EL (cell line): ENCODE data around the gene HEXIM1.

ENCODE experiments used
- DNase-seq: peaks from one replicate; pipeline ENCODE4 v3.0.0-alpha.2; 2016

HEXIM1 gene, protein sequence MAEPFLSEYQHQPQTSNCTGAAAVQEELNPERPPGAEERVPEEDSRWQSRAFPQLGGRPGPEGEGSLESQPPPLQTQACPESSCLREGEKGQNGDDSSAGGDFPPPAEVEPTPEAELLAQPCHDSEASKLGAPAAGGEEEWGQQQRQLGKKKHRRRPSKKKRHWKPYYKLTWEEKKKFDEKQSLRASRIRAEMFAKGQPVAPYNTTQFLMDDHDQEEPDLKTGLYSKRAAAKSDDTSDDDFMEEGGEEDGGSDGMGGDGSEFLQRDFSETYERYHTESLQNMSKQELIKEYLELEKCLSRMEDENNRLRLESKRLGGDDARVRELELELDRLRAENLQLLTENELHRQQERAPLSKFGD

DNA sequence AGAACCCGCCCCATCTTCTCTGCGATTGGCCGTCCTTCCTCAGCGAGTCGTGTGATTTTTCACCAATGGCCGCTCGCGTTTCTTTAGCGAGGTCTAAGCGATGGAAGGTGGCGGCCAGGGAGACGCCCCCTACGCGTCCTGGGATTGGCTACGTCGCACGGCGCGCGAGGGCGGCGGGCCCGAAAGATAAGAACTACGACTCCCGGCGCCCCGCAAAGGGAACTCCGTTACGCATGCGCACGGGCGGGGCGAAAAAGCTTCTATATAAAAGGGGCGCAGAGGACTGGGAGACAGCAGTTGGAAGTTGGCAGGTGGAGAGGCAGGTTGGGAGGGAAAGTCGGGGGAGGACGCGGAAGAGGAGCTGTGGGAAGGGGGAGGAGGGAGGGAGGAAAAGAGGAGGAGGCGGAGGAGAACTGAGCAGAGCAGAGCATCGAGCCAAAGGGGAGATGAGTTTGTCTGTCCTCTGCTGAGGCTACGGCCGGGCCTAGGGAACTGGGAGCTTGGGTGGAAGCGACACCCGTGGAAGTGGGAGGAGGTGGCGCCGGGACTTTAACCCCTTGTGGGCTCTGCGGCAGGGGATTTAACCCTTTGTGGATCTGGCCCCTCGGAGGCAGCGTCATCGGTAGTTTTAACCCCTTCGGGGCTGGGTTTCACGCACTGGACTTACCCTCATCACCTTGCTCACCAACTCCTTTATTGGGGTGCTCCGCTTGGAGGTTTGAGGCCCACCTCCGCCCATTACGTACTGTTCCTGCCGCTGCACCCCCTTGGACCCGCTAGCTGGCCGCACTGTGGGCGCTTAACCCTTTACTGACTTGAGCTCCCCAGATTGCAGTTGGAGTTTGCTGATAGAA, at the start of gene HEXIM1:
TSS of gene HEXIM1 (plus strand) at position 293 of the 854 bp plus-strand sequence. CDS start 716 bp downstream, outside the sequence.
- peak; percentile 100 for DNase-seq

DNA sequence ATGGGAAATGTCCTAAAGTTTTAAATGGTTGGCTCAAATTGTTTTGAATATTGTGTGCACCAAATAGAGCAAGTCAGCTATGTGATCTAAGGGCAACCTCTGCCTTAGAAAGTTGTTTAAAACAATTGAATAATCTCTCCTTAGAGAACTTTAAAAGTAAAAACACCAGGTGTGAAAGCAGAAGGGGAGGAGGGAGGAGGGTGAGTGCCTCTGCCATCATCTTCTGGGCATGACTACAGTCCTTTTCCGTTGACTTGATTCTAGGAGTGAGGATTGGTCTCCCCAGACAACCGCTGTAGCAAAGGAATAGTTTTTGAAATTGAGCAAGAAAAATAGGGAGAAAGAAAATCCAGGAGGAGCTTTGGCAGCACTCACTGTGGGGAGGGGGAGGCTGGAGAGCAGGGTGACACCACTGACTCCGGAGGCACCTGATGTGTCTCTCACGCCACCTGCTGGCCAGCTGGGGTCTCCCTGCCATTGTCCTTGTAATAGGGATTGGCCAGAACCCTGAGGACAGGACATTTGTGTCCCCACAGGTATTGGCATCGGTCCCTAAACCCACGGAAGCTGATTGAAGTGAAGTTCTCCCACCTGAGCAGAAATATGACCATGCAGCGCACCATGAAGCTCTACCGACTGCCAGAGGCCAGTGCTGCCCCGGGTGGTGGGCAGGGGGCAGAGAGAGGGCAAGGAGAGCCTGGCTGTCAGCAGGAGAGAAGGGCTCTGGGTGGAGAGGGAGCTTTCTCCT, 49.2 kb upstream of the HEXIM1 start:
- peak; percentile 68 for DNase-seq

DNA sequence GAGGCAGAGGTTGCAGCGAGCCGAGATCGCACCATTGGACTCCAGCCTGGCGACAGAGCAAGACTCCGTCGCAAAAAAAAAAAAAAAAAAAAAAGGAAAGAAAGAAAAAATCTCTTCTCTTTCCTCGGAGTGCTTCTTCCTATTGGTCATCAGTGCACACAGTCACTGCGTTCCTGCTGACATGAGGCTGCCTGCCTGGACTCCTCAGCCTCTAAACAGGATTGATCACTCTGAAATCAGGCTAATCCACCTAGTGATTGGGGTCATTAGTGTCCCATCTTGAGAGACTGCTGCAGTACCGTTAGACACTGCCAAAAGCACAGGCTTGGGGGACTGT, 46.8 kb upstream of the HEXIM1 start:
- DNase-seq = no peak

DNA sequence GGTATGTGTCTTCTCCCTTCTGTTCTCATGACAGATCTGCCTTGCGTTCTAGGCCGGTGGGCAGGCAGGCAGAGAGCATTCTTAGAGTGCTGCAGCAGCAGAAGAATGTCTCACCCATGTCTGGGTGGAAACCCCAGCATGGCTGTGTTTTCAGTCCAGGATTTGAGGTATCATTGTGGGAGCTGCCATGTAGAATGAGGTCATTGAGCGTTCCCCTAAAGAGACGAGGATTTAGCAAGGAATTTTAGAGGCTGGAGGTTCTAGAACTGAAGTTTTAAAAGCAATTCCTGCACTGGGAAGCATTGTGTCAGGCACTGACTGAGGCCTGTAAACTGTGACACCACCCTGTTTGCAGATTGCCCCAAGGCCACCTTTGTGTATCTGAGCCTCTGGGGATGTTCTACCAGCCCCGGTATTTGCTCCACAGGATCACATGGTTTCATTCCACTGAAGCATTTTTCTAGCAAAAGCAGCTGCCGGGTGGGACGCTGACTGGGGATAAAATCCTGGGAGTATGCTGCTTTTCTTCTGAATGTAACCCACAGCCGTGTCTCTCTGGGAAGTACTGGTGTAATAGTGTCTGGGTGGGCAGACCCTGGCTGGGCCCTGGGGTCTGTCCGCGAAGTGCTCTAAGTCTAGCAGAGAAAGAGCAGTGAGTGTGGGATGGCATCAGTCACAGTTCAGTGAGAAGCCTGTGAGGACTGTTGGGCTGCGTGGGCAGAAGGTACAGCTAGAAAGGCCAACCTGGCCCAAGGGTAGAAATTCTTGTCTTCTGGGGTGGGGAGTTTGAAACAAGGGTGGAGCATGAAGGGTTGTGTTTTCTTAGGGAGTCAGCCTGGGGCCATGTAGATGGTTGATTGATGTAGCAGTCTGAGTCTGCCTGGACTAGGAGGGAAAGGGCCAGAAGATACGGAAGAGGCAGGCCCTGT, 46.1 kb upstream of the HEXIM1 start:
- DNase-seq = no peak

DNA sequence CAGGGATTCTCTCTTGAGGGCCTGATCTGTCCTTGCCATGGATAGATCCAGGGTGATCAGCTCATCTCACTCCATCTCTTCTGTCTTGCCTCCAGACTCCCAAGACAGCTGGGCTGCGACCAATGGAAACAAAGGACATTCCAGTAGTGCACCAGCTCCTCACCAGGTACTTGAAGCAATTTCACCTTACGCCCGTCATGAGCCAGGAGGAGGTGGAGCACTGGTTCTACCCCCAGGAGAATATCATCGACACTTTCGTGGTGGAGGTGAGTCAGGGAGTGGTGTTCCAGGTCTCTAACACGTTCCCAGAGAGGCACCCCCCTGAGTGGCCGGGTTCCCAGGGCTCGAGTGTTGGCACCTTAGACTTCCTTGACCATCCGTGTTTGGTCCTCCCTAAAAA, 45.4 kb upstream of the HEXIM1 start:
- no peak for DNase-seq

DNA sequence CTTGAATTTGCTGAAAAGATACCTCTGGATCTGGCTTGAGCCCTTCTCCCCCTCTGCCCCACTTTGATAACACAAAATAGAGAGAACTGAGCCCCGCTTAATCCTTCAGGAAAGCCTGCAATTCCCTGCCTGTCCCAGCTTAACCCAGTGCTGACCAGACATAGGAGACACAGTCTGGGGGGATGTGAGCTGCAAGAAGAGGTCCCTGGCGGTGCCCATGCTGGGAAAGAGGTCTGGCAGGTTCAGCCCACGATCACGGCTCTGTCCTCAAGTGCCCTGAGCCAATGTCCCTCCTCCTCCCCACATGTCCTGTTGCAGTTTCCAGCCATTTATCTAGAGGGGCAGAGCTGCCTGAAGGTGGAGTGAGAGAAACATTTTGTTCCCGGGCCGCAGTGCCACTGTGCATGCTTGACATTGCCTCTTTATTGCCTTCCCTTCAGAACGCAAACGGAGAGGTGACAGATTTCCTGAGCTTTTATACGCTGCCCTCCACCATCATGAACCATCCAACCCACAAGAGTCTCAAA, 44.9 kb upstream of the HEXIM1 start:
- no peak for DNase-seq

DNA sequence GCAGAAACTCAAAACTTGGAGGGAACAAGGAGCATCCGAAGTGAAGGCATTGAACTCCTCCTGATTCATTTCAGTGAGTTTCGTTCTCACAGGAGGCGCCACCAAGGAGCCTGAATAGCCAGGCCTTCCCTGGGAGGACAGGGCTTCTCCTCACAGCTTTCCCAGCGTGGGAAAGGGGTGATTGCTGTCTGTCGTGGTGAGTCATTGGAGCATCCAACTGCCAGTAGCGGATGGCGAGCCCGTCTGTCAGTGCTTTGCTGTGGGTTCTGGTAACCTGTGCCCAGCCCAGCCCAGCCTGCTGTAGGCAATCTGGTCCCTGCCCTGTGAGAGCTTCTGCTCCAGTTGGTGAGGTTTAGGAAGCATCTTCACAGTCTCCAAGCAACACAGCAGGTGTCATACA, 44.2 kb upstream of the HEXIM1 start:
- no peak for DNase-seq

DNA sequence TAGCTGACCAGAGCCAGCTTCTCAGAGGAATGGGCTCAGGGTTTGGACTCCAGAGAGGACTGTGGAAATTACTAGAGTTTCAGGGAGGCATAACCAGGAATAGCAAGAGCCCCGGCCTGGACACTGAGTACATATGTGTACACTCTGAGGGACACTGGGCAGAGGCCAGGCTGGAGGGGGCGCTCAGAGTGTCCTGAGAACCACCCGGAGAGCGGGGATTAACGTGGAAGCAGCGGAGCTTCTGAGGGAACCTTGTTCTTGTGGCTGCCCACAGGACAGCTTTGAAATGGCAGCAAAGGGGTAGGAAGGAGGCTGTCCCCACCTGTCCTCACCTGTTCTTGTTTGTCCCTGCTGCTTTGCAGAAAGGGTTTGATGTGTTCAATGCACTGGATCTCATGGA, 43.8 kb upstream of the HEXIM1 start:
- no peak for DNase-seq

DNA sequence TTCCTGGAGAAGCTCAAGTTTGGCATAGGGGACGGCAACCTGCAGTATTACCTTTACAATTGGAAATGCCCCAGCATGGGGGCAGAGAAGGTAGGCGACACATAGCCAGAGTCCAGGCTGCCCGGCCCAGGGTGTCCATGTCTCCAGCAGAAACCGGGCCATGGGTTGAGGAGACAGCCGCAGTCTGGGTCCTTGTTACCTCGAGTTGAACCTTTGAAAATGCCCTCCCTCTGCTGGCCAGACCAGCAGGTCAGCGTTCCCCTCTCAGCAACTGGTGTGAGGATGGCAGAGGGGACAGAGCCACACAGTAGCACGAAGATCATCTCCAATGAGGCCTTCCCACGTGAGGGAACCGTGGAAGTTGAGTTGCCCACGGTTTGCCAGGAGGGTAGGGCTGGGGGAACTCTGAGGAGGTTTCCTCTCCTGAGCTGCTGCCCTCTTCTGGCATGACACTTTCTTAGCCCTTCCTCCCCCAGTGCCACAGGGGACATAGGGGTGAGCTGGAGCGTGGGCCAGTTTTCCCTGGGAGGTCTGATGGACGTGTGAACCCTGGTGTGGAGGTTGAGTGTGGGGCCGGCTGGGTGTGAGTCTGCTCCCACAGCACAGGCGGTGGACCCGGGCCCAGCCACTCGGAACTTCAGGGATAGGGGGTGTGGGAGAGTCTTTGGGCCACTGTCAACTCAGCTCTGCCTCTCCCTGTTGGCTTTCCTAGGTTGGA, 43.2 kb upstream of the HEXIM1 start:
- DNase-seq = no peak

DNA sequence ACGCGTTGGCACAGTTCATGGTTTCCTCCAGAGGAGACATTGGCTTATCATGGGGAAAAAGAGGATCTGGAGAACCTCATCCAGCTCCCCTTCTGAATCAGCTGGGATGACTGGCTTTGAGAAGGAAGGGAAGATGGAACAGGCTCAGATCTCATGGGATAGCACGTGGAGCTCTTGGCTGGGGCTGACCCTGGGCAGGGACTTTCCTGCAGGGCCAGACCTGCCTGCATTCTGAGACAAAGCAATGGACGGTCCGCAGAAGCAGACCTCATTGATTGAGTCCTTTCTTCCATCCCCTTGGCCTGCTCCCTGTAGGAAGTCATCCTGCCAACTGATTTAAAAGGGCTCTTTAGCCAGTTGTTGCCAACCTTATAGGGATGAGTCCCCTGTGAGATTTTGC, 42.2 kb upstream of the HEXIM1 start:
- DNase-seq = no peak

DNA sequence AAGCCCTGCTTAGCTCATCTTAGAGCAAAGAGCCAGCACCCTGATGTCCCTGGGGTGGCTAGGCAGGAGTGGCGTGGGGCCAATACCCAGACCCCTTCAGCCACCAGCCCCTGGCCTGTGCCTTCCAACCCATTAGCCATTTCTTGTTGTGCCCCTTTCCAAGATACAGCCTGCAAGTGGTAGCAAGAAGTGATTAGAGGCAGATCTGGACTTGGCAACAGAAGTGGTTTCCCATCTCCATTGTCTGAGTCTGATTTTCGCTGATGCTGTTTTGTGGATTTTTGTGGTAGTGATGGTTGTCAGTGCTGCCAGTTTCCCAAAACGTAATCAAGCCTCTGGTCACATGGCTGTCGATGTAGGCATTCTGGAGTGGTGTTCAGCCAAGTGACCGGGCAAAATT, 41.7 kb upstream of the HEXIM1 start:
- no peak for DNase-seq

DNA sequence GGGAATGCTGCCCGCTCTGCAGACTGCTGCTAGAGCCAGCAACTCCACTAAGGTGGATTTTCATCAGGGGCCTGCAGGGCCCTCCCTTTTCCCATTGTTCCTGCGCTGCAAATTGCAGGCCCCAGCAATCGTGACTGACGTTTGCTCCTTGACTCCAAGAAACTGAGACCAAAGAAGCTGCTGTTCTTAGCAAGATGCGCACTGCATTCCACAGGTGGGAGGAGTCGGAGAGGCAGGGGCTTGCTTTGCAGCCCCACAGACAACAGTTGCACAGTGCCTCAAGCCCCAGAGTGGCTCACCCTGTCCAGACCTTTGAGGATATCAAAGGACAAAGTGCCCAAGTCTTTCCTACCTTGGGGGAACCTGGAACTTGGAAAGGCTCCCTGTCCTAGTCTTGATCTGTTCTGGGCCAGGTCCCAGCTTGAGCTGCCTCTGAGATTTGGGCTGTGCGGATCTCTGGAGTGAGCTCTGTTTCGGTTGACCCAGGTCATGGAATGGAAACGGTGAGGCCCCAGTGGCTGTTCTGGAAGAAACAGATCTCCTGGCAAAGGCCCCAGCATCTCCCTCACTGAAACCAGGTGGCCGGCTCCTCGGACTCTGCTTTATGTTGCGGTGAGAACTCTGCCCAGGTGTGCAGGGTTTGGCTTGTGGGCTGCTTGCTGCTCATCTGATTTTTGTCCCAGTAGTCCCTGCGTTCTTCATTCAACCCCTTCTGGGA, 40.8 kb upstream of the HEXIM1 start:
- no peak for DNase-seq

DNA sequence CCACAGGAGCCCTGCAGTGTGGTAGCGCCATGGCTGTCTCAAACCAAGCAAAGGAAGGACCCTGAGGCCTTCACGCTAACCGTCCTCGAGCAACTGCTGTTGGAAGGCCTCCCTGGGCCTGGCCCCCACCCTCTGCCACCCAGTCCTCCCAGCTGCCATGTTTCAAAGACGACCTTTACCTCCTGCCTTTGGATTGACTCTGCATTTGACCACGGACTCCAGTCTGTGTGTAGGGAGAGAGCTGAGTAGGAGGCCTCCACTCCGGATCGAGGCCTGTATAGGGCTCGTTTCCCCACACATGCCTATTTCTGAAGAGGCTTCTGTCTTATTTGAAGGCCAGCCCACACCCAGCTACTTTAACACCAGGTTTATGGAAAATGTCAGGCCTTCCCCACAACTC, 40.2 kb upstream of the HEXIM1 start:
- DNase-seq = no peak

DNA sequence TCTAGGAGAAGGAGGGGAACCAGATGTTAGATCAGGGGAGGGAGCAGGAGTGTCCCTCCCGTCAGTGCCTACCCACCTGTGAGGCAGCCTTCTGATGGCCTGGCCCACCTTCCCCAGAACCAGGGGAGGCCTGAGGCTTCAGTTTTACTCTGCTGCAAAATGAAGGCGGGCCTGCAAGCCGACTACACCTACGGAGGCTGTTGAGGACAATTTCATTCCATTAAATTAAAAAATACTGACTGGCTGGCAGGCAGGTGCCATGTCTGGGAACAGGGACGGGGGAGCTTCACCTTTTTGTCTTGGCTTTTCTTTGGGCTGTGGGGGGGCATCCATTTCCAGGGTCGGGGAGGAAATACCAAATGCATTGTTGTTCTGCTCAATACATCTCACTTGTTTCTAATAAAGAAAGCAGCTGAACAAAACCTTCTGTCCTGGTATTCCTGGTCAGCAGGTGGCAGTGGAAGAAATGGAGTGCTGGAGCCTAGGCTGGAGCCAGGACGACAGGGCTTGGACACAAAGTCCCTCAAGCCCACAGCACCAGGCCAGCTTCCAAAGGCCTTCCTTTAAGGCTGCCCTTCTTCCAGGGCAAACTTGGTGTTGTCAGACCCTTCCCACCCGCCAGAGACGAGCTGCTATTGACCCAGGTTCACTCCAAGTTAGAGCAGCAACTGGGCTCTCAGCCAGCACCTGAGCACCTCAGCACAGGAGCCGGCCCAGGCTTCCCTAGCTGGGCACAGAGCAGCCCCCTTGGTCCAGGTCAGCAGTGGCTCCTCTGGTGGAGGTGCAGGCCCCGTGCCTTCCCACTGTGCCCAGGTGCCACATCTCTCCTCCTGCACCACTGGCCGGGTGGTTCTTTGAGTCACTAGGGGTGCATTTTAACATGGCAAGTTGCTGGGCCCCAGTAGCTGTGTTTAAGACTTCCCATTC, 39.4 kb upstream of the HEXIM1 start:
- DNase-seq = no peak

DNA sequence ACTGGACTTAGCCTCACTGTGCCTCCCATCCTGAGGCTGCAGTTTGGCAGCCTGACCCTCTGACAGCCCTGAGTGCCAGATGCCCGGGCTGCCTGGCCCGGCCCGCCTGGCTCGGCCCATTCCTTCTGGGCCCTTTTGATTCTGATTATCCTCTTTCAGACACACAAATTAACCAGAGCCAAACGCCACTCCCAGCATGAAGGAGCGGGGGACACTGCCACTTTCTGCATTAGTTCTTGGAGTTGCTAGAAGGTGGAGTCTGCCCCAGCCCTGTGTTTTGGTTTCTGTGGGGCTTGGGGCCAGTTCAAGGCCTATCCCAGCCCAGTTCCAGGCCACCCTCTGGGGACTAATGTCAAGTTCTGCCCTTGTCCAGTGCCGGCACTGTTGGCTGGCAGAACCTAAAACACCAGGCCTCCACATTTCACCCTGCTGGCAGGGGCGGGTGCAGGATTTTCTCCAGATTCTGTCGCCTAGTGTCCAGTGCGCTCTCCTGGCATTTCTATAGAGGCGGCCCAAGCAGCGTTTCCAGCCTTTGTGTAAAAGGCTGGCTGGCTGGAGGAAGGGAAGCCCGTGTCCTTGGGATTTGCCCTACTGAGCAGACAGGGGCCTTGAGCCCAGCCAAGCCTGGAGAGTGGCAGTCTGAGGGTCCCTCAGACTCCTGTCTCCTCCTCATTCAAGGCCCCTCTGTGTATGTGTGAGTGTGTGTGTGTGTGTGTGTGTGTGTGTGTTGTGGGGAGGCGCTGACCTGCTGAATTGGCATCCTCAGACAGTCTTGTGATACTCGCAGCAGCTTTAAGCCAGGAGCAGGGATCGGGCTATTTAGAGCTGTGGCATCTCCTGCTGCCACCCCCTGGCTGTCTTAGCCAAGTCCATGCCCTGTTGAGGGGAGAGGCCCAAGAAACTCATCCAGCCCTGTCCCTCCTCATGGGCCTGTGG, 37.3 kb upstream of the HEXIM1 start:
- DNase-seq = no peak

DNA sequence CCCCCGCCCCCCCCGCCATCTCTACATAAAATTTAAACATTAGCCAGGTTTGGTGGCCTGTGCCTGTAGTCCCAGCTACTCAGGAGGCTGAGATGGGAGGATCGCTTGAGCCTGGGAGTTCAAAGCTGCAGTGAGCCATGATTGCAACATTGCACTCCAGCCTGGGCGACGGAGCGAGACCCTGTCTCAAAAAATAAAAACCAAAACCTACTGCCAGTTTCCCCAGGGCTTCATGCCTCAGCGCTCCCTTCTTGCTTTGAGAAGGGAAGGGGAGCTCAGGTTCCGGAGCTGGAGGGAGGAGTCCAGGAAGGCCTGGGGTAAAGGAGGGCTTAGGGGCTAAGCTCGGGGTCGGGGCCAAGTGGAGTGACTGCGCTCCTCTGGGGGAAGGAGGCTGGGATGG, 36.4 kb upstream of the HEXIM1 start:
- DNase-seq = no peak

DNA sequence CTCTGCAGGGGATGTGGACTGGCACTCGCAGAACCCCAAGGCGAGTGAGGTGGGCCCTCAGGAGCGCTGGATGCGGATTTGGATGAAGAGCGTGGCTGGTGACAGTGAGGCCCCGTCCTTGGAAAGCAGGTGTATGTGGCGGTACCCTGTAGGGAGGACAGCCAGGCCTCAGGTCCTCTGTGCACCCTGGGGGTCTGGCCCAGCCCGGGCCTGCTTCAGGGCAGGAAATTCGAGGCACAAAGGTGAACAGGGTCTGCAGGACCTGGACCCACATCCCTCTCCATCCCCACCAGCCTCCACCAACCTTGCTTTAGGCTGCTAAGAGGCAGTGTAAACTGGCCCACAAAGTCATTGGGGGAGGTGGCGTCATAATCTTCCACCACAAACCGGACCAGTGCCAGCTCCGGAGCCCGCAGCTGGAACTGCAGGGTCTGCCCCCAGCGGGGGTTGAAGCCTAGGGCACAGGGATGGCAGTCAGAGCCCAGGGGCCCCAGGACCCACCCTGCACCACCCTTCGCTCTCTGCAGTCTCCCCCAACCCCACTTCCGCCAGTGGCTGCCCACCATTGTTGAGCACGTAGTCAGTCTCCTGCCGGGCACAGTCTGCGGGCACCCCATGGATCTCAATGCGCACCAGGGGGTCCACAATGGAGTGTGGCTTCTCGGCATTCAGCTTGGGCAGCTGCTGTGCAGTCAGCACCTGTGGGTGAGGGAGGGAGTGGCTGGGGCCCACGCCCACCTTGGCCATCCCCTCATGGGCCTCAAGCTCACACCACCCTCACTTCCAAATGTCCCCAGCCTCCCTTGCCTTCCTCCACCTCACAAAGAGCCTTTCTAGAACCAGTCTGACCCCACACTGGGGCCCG, 35.5 kb upstream of the HEXIM1 start:
- DNase-seq = no peak

DNA sequence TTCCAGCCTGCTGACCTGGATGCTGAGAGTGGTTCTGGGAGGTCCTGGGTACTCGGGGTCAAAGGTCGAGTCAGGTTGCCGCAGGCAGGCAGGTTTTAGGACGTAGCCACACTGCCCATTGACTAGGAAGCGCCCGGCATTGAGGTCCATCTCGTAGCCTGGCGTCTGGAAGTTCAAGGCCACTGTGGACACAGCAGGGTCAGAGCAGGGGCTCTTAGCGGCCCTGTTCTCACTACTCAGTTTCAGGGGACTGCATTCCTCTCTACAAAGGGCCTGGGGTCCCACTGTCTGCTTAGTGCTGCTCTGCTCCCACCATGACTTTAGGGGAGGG, 34.9 kb upstream of the HEXIM1 start:
- DNase-seq = no peak
